GM18909 (cell line): Measurements from ENCODE around the gene RPL32.

Source experiments
- ATAC-seq: cut with Tn5 transposase; IDR thresholded peaks from one replicate; pipeline ENCODE4 v1.9.1; 2021; ENCODE audit warnings: mild to moderate bottlenecking; ENCODE audit not compliant: unreplicated experiment, poor library complexity

RPL32 gene

DNA sequence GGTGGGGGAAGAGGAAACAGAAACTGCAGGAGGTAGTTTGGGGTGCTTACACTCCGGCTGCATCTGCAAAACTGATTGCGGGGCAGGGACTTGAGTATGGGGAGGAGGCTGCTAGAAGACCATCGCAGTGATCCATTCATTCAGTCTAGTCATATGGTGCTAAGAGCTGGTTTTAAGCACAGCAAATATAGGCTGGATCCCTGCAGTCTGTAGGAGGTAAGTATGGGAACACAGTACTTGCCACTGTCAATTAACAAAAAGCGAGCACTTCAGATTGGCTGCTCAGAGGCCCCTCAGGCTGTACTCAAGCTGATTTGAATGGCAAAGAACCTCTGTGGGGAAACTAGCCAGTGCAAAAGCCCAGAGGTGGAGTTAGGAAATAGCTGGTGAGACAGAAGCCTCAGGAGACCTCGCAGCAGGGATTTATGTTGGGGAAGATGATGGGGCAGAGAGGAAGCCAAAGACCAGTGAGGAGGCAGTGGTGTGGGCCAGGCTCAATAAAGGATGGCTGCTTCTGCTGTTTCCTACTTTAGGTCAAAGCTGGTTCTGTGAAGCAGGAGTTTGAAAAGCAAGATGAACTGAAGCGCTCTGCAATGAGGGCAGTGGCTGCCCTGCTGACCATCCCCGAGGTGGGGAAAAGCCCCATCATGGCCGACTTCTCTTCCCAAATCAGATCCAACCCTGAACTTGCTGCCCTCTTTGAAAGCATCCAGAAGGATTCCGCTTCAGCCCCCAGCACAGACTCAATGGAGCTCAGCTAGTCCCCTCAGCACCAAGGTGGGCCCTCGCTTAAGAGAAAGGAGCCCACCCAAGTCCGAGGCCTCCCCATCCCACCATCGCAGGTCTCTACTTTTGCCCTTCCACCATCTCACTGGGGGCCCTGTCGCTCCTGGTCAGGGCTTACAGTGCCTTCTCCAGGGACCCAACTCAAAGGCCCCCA is 7.9 kb downstream of the RPL32 start:
- ATAC-seq = no peak

DNA sequence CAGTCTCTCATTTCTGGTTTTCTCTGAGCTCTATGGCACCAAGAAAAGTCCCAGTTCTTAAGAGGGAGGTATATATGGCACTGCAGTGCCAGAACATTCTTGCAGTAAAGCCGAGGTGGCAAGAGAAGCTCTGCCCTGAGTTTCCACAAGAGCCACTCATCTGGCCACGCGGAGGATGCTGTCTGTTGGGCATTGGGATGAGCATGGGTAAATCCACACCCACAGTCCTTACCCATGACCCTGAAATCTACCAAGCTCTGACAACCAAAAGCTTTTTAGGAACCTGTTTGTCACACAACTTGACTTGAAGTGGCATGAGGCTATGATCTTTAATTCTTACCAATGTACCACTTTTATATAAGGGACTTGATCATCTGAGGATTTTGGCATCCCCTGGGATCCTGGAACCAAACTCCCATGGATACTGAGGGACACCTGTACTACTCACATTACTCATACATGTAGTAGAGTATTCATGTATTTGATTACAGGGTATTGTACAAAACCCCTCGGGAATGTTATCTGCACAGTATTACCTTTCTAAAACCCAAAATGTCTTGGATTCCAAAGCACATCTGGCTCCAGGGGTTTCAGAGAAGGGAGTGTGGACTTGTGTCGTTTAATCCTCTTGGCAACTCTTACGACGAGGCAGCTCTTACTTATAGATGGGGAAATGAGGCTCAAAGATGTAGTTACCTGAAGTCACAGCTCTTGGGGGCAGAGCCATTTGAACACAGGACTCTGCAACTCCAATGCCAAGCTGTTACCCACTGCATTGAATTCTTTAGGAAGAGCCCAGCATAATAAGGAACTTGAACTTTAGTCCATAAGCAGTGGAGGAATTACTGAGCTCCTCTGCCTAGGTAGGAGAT is 8.8 kb downstream of the RPL32 start:
- no peak for ATAC-seq

DNA sequence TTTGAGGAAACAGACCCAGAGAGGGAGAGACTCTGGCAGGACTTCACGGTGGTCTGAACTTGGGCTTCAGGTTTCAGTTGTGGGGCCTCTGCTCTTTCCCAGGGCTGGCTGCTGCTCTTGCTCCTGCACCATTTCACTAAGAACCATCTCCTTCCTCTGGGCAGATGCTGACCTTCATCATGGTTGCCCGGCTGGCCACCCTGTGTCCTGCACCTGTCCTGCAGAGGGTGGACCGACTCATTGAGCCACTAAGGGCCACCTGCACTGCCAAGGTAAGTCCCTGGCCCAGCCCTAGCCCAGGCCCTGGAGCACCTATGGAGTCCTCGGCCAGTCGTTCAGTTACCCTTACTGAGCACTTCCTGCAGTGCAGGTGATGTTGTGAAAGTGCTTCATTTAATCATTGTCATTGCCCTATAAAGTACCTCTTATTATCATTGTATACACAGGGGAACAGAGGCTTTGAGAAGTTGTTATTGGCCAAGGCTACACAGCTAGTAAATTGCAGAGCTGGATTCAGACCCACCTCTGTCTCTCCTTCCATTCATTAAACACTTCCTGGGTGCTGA is 10.0 kb downstream of the RPL32 start:
- no peak for ATAC-seq

DNA sequence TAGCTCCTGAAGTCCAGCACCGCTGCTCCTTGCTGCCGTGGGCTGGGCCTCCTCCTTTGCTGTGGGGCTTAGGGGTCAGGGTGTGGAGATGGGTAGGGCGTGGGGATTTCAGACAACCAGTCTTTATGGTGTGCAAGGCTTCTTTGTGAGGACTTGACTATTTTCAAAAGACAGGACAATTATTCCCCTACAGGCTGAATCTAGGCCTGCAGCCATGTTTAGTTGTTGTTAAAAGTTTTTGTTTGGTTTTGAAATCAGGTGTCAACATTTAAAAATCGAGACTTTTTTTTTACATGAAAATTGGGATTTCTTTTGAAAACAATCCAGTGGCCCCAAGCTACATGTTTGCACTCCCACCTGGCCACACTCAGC is 10.6 kb downstream of the RPL32 start:
- ATAC-seq = no peak

DNA sequence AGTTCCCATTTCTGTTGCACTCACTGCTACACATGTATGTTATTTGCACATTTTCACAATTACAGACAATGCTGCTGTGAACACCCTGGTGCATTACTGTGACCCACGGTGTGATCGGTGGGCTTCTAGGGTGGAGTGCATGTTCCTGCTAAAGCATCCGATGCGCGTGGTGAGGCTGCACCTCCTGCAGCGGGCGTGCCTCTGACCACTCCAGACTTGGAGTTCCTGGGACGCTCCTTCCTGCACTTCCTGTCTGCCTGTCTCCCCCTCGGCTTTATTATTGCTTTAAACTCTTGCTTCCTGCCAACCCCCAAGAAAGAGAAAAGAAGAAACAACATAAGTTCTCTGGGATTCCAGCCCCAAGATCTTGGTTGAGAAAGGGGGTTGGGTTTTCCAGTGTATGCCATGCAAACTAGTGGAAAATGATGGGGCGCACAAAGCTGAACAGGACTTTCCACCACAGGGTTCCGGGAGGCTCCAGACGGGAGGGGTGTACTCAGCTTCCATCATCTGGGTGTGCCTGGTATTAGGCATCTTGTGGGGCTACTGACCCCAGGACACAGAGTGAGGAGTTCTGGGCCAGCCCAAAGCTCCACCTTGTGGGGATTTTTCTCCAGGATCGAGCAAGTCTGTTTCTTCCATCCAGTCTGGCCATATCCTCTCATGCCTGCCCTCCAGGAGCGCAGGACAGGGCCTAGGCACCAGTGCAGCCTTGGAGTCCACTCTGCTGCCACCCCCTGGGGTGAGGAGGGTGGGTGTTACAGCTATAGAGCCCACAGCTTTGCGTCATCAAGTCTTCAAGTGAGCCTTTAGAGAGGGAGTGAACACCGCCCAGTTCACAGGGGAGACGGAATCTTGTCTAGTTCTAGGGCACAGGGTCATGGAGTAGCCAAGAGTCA is 11.2 kb downstream of the RPL32 start:
- ATAC-seq = no peak

DNA sequence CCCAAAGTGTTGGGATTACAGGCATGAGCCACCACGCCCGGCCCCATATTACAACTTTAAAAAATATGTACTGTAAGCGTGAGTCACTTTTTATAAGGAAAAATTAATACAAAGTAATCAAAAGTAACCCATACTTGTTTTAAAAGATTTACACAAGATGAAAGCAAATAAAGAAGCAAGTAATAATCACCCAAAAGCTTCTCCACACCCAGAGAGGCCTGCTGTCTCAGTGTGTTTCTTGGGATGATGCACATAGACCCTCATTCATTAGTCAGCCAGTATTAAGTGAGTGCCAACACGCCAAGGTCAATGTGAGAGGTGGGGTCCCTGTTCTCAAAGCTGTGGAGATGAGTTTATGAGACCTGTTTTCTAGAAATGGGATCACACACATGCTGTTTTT is 12.0 kb downstream of the RPL32 start:
- ATAC-seq = no peak

DNA sequence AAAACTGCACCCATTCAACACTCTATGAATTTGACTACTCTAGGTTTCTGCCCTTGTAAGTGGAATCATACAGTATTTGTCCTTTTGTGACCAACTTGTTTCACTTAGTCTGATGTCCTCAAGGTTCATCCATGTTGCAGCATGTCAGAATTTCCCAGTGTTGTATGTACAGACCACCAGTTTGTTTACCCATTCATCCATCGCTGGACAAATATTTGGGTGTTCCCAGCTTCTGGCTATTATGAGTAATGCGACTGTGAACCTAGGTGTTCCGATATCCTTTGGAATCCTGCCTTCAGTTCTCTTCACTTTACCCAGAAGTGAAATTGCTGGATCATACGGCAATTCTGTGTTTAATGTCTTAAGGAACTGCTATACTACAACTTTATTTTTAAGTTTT is 12.6 kb downstream of the RPL32 start:
- ATAC-seq = no peak

DNA sequence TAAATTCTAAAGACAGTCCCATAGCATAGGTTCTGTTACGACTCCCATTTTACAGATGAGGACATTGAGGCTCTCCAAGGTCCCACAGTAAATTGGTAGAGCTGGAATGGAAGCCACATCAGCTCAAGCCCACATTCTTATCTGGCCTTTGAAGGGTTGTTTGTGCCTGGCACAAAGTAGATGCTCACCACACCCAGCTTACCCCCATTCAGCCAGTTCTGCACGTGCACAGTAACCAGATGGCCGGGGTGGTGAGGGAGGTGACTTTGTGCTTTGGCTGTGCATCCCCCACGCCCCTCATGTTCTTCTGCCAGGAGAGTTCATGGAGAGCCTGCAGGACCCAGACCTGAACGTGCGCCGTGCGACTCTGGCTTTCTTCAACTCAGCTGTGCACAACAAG is 16.2 kb downstream of the RPL32 start:
- no peak for ATAC-seq

DNA sequence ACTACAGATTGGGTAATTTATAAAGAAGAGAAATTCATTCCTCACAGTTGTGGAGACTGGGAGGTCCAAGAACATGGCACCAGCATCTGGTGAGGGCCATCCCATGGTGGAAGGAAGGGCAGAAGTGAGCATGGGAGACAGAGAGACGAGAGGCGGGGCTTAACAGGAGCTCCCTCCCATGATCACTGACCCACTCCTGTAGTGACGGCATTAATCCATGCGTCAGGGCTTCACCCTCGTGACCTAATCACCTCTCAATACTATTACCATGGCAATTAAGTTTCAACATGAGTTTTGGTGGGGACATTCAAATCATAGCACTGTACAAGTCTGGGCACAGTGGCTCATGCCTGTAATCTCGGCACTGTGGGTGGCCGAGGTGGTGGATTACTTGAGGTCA is 17.1 kb downstream of the RPL32 start:
- ATAC-seq = no peak

DNA sequence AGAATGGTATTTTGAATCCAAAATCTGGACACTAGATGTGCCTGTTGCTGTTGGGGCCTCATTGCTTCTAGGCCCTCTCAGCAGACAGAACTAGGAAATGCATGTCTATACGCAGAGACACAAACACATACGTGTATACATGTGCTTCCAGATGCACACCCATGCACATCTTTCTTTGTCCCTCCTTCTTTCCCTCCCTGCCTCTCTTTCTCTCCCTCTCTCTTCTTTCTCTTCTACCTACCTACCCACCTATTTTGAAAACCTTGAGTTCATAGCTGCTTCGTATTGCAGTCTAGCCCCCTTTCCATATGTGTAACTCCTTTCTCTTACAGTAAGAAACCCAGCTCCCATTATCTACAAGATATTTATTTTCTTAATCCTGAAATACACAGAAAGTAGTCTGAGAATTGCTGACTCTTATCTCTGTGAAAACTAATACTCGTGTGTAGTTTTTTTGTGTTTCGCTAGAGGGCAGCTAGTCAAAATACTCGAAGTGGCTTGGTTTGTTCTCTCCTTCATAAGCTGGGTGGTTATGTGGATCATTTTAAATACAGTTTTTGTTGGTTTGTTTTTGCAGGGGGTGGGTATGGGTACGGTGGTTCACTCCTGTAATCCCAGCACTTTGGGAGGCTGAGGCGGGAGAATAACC is 18.5 kb downstream of the RPL32 start:
- ATAC-seq = no peak

DNA sequence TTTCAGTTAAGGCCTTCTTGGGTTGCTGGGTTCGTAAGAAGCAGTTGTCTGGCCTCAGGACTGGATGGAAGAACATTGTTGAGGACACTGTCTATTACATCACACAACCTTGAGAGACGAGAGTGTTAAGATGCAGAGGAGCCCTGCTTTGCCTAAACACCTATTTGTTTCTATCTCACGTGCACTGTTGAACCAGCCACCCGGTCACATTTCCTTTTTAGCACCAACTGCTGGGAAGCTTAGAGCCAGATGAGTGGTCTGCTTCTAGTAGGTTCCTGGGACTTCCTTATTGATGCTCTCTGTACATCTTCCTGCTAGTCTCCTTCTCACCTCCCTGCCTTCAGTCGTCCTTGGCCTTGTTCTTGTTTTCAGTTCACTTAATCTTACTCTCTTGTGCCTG is 22.6 kb downstream of the RPL32 start:
- no peak for ATAC-seq

DNA sequence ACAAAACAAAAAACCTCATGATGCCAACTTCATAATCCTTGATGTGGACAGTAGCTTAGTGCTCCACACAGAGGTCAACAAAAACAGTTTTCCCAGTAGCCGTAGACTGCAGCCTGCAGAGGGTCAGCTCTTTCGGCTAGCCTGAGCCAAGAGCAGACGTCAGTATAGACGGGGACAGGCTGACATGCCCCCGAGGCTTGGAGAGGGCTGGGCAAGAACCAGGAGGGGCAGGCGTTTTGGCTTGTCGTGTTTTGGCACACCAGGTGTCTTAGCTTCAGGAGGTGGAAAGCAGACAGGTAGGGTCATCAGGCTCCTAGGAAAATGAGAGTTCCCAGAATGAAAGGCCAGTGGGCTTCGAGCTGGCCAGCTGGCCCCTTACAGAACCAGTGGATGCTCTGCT is 23.1 kb downstream of the RPL32 start:
- no peak for ATAC-seq

DNA sequence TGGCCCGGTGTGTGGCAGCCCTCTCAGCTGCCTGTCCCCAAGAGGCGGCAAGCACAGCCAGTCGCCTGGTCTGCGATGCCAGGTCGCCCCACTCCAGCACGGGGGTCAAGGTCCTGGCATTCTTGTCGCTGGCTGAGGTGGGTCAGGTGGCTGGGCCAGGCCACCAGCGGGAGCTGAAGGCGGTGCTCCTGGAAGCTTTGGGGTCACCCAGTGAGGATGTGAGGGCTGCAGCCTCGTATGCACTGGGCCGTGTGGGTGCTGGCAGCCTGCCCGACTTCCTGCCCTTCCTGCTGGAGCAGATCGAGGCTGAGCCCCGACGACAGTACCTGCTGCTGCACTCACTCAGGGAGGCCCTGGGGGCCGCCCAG is 24.0 kb downstream of the RPL32 start:
- no peak for ATAC-seq

DNA sequence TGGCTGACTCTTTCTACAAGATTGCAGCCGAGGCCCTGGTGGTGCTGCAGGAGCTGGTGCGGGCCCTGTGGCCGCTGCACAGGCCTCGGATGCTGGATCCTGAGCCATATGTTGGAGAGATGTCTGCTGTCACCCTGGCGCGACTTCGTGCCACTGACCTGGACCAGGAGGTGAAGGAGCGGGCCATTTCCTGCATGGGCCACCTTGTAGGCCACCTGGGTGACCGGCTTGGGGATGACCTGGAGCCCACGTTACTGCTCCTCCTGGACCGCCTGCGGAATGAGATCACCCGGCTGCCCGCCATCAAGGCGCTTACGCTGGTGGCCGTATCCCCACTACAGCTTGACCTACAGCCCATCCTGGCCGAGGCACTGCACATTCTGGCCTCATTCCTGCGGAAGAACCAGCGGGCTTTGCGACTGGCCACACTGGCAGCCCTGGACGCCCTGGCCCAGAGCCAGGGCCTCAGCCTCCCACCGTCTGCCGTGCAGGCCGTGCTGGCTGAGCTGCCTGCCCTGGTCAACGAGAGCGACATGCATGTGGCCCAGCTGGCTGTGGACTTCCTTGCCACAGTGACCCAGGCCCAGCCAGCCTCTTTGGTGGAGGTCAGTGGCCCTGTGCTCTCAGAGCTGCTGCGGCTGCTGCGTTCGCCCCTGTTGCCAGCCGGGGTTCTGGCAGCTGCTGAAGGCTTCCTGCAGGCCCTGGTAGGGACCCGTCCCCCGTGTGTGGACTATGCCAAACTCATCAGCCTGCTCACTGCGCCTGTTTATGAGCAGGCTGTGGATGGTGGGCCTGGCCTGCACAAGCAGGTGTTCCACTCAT is 24.6 kb downstream of the RPL32 start:
- no peak for ATAC-seq

DNA sequence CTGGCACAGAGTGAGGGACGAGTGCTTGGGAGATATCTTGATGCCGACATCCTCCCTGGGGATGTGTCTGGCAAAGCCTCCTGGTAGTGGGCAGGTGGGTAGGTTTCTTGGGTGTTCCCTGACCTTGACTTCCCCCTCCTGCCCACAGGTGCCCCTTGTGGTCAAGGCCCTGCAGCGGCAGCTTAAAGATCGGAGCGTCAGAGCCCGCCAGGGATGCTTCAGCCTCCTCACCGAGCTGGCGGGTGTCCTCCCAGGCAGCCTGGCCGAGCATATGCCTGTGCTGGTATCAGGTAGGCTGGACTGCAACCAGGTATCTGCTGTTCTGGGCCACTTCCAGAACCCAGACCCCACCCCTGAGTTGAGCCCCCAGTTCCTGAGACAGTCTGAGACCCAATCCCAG is 25.6 kb downstream of the RPL32 start:
- no peak for ATAC-seq

DNA sequence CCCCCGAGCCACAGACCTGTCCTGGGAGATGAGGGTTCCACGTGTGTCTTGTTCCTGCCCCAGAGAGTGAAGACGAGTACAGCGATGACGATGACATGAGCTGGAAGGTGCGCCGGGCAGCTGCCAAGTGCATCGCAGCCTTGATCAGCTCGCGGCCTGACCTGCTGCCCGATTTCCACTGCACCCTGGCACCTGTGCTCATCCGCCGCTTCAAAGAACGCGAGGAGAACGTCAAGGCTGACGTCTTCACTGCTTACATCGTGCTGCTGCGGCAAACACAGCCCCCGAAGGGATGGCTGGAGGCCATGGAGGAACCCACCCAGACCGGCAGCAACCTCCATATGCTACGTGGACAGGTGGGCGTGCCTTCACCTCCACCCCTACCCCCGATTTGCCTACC is 26.3 kb downstream of the RPL32 start:
- no peak for ATAC-seq

DNA sequence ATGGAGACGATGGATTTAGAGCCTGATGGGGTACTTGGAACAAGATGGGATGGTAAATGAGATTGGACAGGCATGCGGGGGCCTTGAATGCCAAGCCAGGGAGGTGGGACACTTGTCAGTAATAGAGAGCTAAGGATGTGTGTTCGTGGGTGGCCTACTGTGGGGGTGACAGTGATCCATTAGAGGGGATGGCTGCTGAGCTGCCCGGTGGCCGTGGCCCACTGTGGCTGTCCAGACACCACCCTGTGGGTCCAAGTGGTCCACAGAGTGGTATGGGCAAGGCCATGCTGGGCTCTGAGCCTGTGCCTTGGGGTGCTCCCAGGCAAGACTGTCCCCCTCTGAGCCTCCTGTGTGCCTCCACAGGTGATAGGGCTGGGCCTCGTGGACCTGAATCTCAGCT is 27.4 kb downstream of the RPL32 start:
- no peak for ATAC-seq

DNA sequence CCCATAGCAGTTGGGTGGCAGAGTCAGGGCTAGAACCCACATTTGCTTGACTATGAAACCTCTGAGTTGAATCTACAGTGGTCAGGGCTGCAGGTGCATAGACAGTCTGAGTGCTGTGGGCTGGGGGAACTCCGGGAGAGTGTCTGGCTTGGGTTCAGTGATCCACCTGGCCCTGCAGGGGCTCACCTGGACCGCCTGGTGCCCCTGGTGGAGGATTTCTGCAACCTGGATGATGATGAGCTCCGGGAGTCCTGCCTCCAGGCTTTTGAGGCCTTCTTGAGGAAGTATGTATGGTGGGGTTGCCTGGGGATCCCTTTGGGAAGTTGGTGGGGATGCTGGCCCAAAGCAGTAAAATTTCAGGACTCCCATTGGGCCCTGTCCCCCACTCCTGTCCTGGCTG is 28.6 kb downstream of the RPL32 start:
- no peak for ATAC-seq

DNA sequence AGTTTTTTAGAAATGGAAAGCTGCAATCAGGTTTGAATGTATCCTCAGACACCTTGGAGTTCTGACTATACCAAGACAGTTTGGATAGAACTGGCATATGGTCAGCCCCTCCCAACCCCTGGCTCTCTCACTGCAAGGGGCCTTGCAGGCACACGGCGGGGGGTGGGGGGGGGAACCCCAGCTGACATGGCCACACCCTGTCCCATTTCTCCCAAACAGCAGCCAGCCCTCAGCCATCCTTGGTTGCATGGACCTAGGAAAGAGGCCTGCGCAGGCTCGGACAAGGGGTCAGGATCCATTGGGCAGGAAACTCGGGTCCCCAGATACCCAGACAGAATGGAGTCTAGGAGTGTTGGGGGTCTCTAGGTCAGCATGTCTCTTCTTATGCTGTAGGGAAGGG is 30.4 kb downstream of the RPL32 start:
- ATAC-seq = no peak
